SJCRH30 (cell line): ENCODE results near the gene DSTYK. TPM values are rescaled to one million over a fixed set of nuclear protein-coding genes. Genes with fewer than 3 reads are reported as not detected.

Experiments used
- DNase-seq, 2 experiments: peaks; one replicate each; pipeline ENCODE4 v3.0.0-alpha.2; 2015 to 2020
- H3K27ac ChIP-seq: fragments of 250-450 bp; sonication (Bioruptor Pico); 2 replicates; pipeline ENCODE4 v1.5.1; 2020; ENCODE audit warnings: mild to moderate bottlenecking, moderate library complexity
- H3K27me3 ChIP-seq: fragments of 250-450 bp; sonication (Bioruptor Pico); 2 replicates; pipeline ENCODE4 v1.5.1; 2020; ENCODE audit warnings: mild to moderate bottlenecking, moderate library complexity
- H3K36me3 ChIP-seq: fragments of 250-450 bp; sonication (Bioruptor Pico); 2 replicates; pipeline ENCODE4 v1.5.1; 2020; ENCODE audit warnings: mild to moderate bottlenecking, moderate library complexity
- H3K4me1 ChIP-seq: fragments of 250-450 bp; sonication (Bioruptor Pico); 2 replicates; pipeline ENCODE4 v1.5.1; 2020; ENCODE audit warnings: mild to moderate bottlenecking, moderate library complexity
- H3K4me3 ChIP-seq: fragments of 250-450 bp; sonication (Bioruptor Pico); 2 replicates; pipeline ENCODE4 v1.5.1; 2020; ENCODE audit warnings: mild to moderate bottlenecking, moderate library complexity
- H3K9me3 ChIP-seq: fragments of 250-450 bp; sonication (Bioruptor Pico); replicated peaks from 2 replicates; pipeline ENCODE4 v1.5.1; 2020; ENCODE audit warnings: mild to moderate bottlenecking, moderate library complexity
- total RNA-seq: library from RNA; depleted of rRNA; stranded (reverse); fragments of >200 nt; shearing (Covaris generic); gene quantifications from 2 replicates; pipeline ENCODE4 v1.2.3, GENCODE V29; 2014; rRNA removed

The DSTYK gene
- total RNA-seq, 1 experiment from 2014 or later = 9.2 TPM

DNA sequence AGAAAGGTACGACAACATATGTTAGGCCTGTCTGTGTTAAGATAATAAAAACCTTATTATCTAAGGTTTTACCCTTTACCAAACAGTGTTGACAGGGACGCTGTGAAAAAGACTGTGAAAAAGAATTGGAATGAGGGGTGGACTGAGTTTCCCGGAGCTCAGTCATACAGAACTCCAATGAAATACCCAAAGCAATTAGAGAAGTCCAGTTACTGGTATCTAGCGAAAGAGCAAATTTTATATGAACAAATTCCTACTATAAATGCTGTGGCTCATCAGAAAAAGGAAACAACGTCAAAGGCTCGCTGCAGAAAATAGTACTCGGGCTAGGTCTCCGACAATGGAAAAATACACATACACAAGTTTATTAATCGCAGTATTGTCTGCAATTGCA is 89.0 kb downstream of the DSTYK start:
- H3K4me3 ChIP-seq = peak overlapping the region; percentile 73
- peaks cover 4% of the 10 kb centered on the region for H3K4me1 ChIP-seq
- H3K36me3 ChIP-seq = peaks cover 3% of the 10 kb centered on the region; the same call in 1 of the 2 replicates
- H3K27ac ChIP-seq = peak overlapping the region; percentile 97; the same call in 1 of the 2 replicates
- no peaks in the 10 kb centered on the region for H3K27me3 ChIP-seq
- DNase-seq = no peak
- no peaks in the 10 kb centered on the region for H3K9me3 ChIP-seq

DNA sequence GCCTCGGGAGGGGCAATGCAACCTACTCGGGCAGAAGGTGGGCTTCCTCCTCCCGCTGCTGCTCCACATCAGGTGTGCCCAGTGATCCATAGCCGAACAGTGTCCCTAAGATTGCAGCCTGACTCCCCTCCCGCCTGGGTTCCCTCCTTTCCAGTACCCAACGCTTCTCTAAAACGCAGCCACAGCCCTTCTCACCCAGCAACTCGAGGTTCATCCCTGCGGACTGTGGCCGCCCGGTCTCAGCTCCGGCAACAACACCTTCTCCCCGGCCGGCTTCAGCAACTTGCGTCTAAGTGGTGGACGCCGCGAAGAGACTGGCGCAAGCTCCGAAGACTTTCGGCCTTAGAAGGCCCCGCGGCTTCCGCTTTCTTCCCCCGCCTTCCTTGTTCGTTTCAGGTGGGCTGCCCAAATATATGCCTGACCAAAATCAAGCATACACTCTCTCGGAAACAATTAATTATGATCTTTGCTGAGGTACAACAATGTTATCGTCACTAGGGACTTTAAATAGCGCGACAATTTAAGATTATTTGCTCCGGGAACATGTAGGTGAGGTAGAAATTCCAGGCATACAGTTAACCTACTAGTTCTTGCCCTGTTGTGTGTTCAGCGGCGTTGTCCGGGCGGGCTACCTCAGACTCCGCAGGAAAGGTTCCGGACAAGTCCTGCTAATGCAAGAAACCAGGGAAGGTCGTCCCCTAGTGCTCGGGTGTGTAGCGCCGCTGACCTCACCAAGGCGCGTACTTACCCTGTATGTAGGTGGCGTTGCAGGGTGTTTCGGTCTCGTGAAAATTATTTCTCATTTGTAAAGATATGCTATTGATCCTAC is 89.6 kb downstream of the DSTYK start, which contains the start of gene RBBP5:
TSS of gene RBBP5 (minus strand) at position 319 of the 829 bp plus-strand sequence. CDS start at position 214, 105 bp downstream.
- Histone ChIP-seq H3K27ac (peak within 1 kb of the TSS; percentile 97), H3K27me3 (no peaks in the 10 kb centered on the region), H3K36me3 (peaks cover 3% of the 10 kb centered on the region; the same call in 1 of the 2 replicates), H3K9me3 (no peaks in the 10 kb centered on the region), H3K4me1 (peaks cover 4% of the 10 kb centered on the region), H3K4me3 (peak within 1 kb of the TSS; percentile 73)
- peak; percentile 97 to 98 for DNase-seq

DNA sequence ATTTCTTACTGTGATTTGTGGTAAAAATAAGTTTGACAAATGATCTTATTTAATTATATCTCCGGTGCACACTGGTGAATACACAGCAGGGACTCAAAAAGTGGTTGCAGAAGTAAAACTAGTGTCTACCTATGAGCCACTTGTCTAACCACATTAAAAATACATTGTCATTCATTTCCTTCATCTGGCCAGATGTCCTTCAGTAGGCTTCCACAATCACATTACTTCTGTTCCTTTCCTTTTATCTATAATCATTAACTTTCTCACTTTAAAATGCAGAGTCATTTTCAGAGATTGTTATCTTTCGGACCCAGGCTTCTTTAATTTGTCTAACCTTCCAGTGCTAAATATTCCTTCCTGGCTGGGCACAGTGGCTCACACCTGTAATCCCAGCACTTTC is 92.8 kb downstream of the DSTYK start:
- no peak overlapping the region for H3K4me3 ChIP-seq
- H3K27me3 ChIP-seq = no peaks in the 10 kb centered on the region
- no peaks in the 10 kb centered on the region for H3K9me3 ChIP-seq
- no peak for DNase-seq
- peaks cover 4% of the 10 kb centered on the region for H3K4me1 ChIP-seq
- H3K27ac ChIP-seq = no peak overlapping the region
- peaks cover 11% of the 10 kb centered on the region for H3K36me3 ChIP-seq

DNA sequence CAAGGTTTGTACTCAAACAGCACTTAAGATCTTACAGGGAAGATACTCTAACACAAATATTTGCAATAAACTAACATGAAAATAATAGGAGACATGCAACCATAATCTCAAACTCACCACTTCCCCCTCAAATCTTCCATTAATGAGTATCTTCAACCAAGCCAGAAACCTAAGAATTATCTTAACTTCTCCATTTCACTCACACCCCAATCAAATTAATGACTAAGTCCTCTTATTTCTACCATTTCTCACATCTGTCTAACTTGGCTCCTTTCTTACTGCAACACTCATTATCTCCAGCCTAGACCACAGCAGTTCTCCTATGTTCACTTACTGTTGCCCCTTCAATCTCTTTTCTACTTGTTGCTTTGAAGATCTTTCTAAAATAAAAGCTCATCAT is 100.1 kb downstream of the DSTYK start:
- no peaks in the 10 kb centered on the region for H3K4me1 ChIP-seq
- H3K9me3 ChIP-seq = no peaks in the 10 kb centered on the region

DNA sequence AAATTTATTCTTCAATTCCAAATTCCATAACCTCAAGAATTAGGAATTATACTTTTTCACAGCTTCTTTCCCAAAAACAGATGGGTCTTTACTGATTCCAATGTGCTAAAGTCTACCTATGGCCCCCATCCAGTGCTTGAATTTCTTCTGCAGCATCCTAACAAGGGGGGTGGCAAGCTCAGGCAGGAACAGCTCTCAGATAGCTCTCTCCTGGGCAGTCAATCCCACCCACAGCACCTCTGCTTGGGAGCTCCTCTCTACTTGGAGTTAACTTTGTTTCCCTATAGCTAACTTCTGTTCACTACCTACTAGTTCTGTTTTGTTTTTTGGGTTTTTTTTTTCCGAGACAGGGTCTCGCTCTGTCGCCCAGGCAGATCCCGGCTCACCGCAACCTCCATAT is 101.8 kb downstream of the DSTYK start:
- Histone ChIP-seq H3K9me3 (no peaks in the 10 kb centered on the region), H3K27me3 (no peaks in the 10 kb centered on the region), H3K27ac (no peak overlapping the region), H3K36me3 (peaks cover 54% of the 10 kb centered on the region), H3K4me3 (no peak overlapping the region), H3K4me1 (no peaks in the 10 kb centered on the region)
- DNase-seq = no peak

More for the DNA sequence above, 100.1 kb downstream of the DSTYK start:
- no peak for DNase-seq
- H3K4me3 ChIP-seq = no peak overlapping the region
- no peak overlapping the region for H3K27ac ChIP-seq
- H3K27me3 ChIP-seq = no peaks in the 10 kb centered on the region
- H3K36me3 ChIP-seq = peaks cover 42% of the 10 kb centered on the region

DNA sequence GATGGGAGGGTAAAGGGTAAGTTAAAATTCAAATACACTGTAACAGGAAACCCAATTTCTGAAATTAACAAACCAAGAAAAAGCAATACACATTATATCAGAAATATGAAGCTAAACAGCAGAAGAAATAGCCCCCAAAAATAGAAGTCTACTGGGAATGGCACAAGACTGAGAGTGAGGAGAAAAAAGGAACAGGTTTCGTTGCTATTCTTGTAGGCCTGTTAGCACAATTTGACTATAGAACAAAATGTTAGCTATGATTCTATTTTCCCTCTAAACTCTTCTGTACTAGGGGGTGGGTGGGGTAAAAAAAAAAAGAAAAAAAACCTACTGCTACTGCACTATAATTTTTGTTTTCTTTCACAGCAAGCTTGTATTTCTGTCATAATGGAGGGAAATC is 102.2 kb downstream of the DSTYK start:
- Histone ChIP-seq H3K4me1 (no peaks in the 10 kb centered on the region), H3K27me3 (no peaks in the 10 kb centered on the region), H3K36me3 (peaks cover 54% of the 10 kb centered on the region), H3K9me3 (no peaks in the 10 kb centered on the region), H3K27ac (no peak overlapping the region), H3K4me3 (no peak overlapping the region)
- no peak for DNase-seq

DNA sequence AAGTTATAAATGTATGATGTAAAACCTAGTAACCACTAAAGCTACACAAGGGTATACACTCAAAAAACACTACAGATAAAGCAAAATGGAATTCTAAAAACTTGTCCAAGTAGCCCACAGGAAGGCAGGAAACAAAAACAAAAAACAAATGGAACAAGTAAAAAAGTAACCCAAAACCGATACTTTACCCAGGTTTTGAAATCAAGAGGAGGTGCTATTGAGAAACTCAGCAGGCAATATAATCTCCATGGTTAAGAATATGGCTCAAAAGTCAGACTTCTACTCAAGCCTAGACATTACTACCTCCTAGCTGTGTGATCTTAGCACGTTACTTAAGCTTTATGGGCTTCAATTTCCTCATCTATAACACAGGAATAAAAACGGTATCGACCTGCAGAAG is 103.0 kb downstream of the DSTYK start:
- Histone ChIP-seq H3K4me1 (no peaks in the 10 kb centered on the region), H3K4me3 (no peak overlapping the region), H3K36me3 (peaks cover 57% of the 10 kb centered on the region), H3K27me3 (no peaks in the 10 kb centered on the region), H3K9me3 (no peaks in the 10 kb centered on the region), H3K27ac (no peak overlapping the region)
- DNase-seq = no peak

DNA sequence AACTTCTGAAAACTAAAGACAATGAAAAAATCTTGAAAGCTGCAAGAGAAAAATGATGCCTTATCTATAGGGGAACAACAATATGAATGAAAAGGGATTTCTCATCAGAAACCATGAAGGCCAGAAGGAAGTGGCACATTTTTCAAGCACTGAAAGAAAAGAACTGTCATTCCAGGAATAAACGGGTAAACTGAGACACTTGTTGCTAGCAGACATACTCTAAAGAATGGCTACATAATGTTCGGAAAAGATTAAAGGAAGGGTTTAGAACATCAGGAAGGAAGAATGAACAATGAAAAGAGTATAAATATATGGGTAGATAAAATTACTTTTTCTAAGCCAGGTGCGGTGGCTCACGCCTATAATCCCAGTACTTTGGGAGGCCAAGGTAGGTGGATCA is 104.2 kb downstream of the DSTYK start:
- Histone ChIP-seq H3K27me3 (no peaks in the 10 kb centered on the region), H3K27ac (no peak overlapping the region), H3K9me3 (no peaks in the 10 kb centered on the region), H3K4me1 (no peaks in the 10 kb centered on the region), H3K36me3 (peaks cover 61% of the 10 kb centered on the region), H3K4me3 (no peak overlapping the region)
- no peak for DNase-seq

DNA sequence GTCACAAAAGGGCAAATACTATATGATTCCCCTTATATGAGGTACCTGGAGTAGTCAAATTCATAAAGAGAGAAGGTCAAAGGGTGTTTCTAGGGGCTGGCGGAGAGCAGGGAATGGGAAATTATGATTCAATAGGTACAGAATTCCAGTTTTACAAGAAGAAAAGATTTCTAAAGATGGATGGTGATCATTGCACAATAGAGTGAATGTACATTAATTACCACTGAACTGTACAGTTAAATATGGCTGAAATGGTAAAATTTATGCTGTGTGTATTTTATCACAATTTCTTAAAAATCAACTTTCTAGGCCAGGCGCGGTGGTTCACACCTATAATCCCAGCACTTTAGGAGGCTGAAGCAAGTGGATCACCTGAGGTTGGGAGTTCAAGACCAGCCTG is 109.1 kb downstream of the DSTYK start:
- DNase-seq = no peak
- Histone ChIP-seq H3K9me3 (no peaks in the 10 kb centered on the region), H3K27me3 (no peaks in the 10 kb centered on the region), H3K4me1 (no peaks in the 10 kb centered on the region), H3K36me3 (peaks cover 89% of the 10 kb centered on the region), H3K4me3 (no peak overlapping the region), H3K27ac (no peak overlapping the region)

DNA sequence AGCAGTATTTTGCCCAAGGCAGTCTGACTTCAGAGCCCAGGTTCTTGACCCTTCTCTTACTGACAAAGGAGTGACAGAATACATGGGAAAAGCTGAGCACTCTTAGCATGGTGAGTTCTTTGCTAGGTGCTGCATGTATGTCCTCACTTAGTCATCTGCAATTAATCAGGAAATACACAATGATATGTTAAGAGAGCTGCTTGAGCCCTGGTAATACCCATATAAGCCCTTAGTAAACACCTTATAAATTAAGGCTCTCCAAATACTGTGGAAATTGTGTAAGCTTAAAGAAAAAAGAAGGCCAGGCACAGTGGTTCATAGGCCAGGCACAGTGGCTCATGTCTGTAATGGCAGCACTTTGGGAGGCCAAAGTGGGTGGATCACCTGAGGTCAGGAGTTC is 113.3 kb downstream of the DSTYK start:
- H3K9me3 ChIP-seq = no peaks in the 10 kb centered on the region
- no peaks in the 10 kb centered on the region for H3K4me1 ChIP-seq
- no peak overlapping the region for H3K4me3 ChIP-seq
- no peak overlapping the region for H3K27ac ChIP-seq
- no peak for DNase-seq
- no peaks in the 10 kb centered on the region for H3K27me3 ChIP-seq
- peaks cover 92% of the 10 kb centered on the region for H3K36me3 ChIP-seq

DNA sequence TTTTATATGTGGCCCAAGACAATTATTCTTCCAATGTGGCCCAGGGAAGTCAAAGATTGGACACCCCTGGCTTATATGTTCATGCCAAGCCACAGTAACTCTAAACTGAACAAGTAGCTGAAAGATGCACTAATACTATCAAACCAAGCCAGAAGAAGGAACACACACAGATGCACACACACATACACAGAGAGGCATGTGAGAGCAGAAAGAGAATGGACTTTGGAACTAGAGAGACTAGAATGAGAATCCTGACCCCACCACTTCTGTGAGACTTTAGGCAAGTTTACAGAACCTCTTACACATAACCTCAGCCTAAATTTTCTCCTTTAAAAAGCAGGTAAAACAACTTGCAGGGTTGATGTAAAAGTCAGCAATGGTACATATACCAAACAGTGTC is 116.1 kb downstream of the DSTYK start:
- H3K4me3 ChIP-seq = no peak overlapping the region
- H3K9me3 ChIP-seq = no peaks in the 10 kb centered on the region
- DNase-seq = no peak
- no peaks in the 10 kb centered on the region for H3K27me3 ChIP-seq
- peaks cover 90% of the 10 kb centered on the region for H3K36me3 ChIP-seq
- H3K27ac ChIP-seq = no peak overlapping the region
- H3K4me1 ChIP-seq = no peaks in the 10 kb centered on the region

Other genes with a start within 250 kb of the DSTYK start
- 0.08 and 0.36 TPM in 2 replicates for gene CNTN2, start 168.5 kb downstream of the DSTYK start, total RNA-seq
- 3.9 and 4.5 TPM in 2 replicates for gene TMEM81, start 127.2 kb downstream of the DSTYK start, total RNA-seq
- gene RBBP5, start 89.7 kb downstream of the DSTYK start, total RNA-seq = 33.8 and 34.9 TPM in 2 replicates
- gene TMCC2, start 16.2 kb upstream of the DSTYK start, total RNA-seq = 5.2 and 5.5 TPM in 2 replicates
- gene NUAK2, start 110.0 kb upstream of the DSTYK start, total RNA-seq = 2.1 and 2.2 TPM in 2 replicates
- not detected in 2 replicates for gene KLHDC8A, start 145.2 kb upstream of the DSTYK start, total RNA-seq
- gene LEMD1, start 210.4 kb upstream of the DSTYK start, total RNA-seq = 1.5 and 1.7 TPM in 2 replicates
- 1.1 and 1.4 TPM in 2 replicates for gene BLACAT1, start 244.3 kb upstream of the DSTYK start, total RNA-seq